ENCODE measurements around the gene ANO9.

- TF ChIP-seq POLR2A (IDR thresholded peaks at IDR 0.05) (no peak), CTCF (IDR thresholded peaks at IDR 0.05) (no peak)
Measured at GRCh38 chr11:385594-386351, 56.0 kb downstream of the ANO9 start.

All from heart left ventricle (tissue), 13 donors.